Right cardiac atrium (tissue), 5 donors: ENCODE measurements around the gene ARHGDIB. TPM values are rescaled to one million over a fixed set of nuclear protein-coding genes. Genes with fewer than 3 reads are reported as not detected.

Experiments used
- ATAC-seq, 2 donors: fragments of 200-7000 bp; cut with Tn5 transposase; one replicate each; pipeline versions ENCODE4 v1.8.0 to v1.9.1; 2020; ENCODE audit warnings: moderate library complexity in 2 of 2, mild to moderate bottlenecking in 1 of 2
- DNase-seq, 3 donors: peaks; one replicate each; pipeline ENCODE4 v3.0.0-alpha.2; 2020
- H3K27ac ChIP-seq: one replicate; pipeline ENCODE4 v1.5.1; 2013; ENCODE audit warnings: mild to moderate bottlenecking, low read length, control low read depth, moderate library complexity
- H3K27me3 ChIP-seq: one replicate; pipeline ENCODE4 v1.6.1; 2013; ENCODE audit not compliant: control insufficient read depth, insufficient read depth
- H3K4me1 ChIP-seq: one replicate; pipeline ENCODE4 v1.6.1; 2013; ENCODE audit warnings: low read length; ENCODE audit not compliant: control insufficient read depth, insufficient read depth
- H3K4me3 ChIP-seq: one replicate; pipeline ENCODE4 v1.5.1; 2013; ENCODE audit warnings: low read length, control low read depth
- H3K9me3 ChIP-seq: one replicate; pipeline ENCODE4 v1.6.1; 2013; ENCODE audit warnings: low read length; ENCODE audit not compliant: control insufficient read depth
- WGBS: extraction: QIAGEN DNeasy Blood & Tissue Kit; methylation state at CpG from one replicate; pipeline ENCODE4 v1.1.7; 2013; 5-methylcytosine and 5-hydroxymethylcytosine counted together
- intact Hi-C, 4 donors: fragments of 100-400 bp; cut with DNase I; formaldehyde crosslinking; loops; one replicate each; pipeline versions ENCODE4 v1.11.0 to v1.14.0; 2022 to 2023
- polyA plus RNA-seq: library from polyadenylated mRNA; stranded (reverse); fragments of 200-250 nt; gene quantifications from one replicate; pipeline ENCODE4 v1.2.3, GENCODE V29; 2013
- total RNA-seq, 4 donors: library from RNA; stranded (reverse); fragmentation: NEBNext Ultra II Directional; extraction: Animal tissue kit (Norgen Biotek cat#: 25700); gene quantifications; one replicate each; pipeline ENCODE4 v1.2.1, GENCODE V29; 2021
- donor health status: healthy with polysubstance abuse.
- donor health status: DM: no; HTN: yes; CAD: no.
- donor health status: DM: no; HTN: no; CAD: no.
- donor health status: DM: no; HTN: yes; CAD: no; lungs with severe emphysema.
- donor health status: DM: yes; HTN: yes; CAD: no.

The ARHGDIB gene
- total and polyA plus RNA-seq, 5 donors, result 45.6 to 73.5 (median 66.8) TPM

- 56% methylated on average over 9 of the region's 9 CpGs for WGBS
- Histone ChIP-seq H3K27ac (peak overlapping the region; percentile 13), H3K4me1 (peaks cover 9% of the 10 kb centered on the region), H3K27me3 (no peaks in the 10 kb centered on the region), H3K4me3 (no peak overlapping the region), H3K9me3 (no peaks in the 10 kb centered on the region)
- no peak for DNase-seq
- intact Hi-C loops, result loop anchor here in 1 of 4 donors (2.0 kb wide), 1 partner anchor 49 kb away; no protein-coding TSS in a partner anchor
- ATAC-seq, result no peak
These were observed 5.1 kb downstream of the ARHGDIB start for GRCh38 chr12:14956024-14956891.

- intact Hi-C loops, result no loop called here
- Histone ChIP-seq H3K4me3 (no peak overlapping the region), H3K27ac (no peak overlapping the region), H3K27me3 (no peaks in the 10 kb centered on the region), H3K4me1 (peaks cover 9% of the 10 kb centered on the region), H3K9me3 (no peaks in the 10 kb centered on the region)
- no peak for DNase-seq
- WGBS, result 82% methylated on average over 4 of the region's 4 CpGs
- ATAC-seq, result no peak
These were observed 7.1 kb downstream of the ARHGDIB start for GRCh38 chr12:14954269-14954668.

- intact Hi-C loops, result no loop called here
- WGBS, result 80% methylated on average over 1 of the region's 1 CpG
- no peak for DNase-seq
- Histone ChIP-seq H3K4me3 (no peak overlapping the region), H3K27me3 (no peaks in the 10 kb centered on the region), H3K27ac (no peak overlapping the region), H3K4me1 (peaks cover 12% of the 10 kb centered on the region), H3K9me3 (no peaks in the 10 kb centered on the region)
- ATAC-seq, result no peak
These were observed 7.6 kb downstream of the ARHGDIB start for GRCh38 chr12:14953752-14954151.

- Histone ChIP-seq H3K4me3 (no peak overlapping the region), H3K9me3 (no peaks in the 10 kb centered on the region), H3K27me3 (no peaks in the 10 kb centered on the region), H3K27ac (peak overlapping the region; percentile 84), H3K4me1 (peaks cover 10% of the 10 kb centered on the region)
- intact Hi-C loops, result no loop called here
- ATAC-seq (peak; percentile 60 to 85), DNase-seq (no peak)
- 50% methylated on average over 7 of the region's 7 CpGs for WGBS
These were observed 9.0 kb downstream of the ARHGDIB start for GRCh38 chr12:14952299-14952921.

- Histone ChIP-seq H3K4me3 (no peak overlapping the region), H3K27ac (peak overlapping the region; percentile 67), H3K27me3 (no peaks in the 10 kb centered on the region), H3K4me1 (peaks cover 10% of the 10 kb centered on the region), H3K9me3 (no peaks in the 10 kb centered on the region)
- 31% methylated on average over 1 of the region's 1 CpG for WGBS
- intact Hi-C loops, result no loop called here
- ATAC-seq, result no peak
- DNase-seq, result no peak
These were observed 9.6 kb downstream of the ARHGDIB start for GRCh38 chr12:14951851-14952250.

- Histone ChIP-seq H3K9me3 (no peaks in the 10 kb centered on the region), H3K4me3 (no peak overlapping the region), H3K4me1 (peaks cover 10% of the 10 kb centered on the region), H3K27me3 (no peaks in the 10 kb centered on the region), H3K27ac (peak overlapping the region; percentile 5)
- intact Hi-C loops, result no loop called here
- ATAC-seq (peak; percentile 34 to 63), DNase-seq (peak in 2 of 3 donors; percentile 40 to 70)
- WGBS, result 53% methylated on average over 6 of the region's 6 CpGs
These were observed 10.2 kb downstream of the ARHGDIB start for GRCh38 chr12:14950982-14951746.

- no peaks in the 10 kb centered on the region for H3K9me3 ChIP-seq
- peak overlapping the region; percentile 2 for H3K27ac ChIP-seq
- no peak for ATAC-seq
- peaks cover 10% of the 10 kb centered on the region for H3K4me1 ChIP-seq
- H3K27me3 ChIP-seq, result no peaks in the 10 kb centered on the region
- intact Hi-C loops, result no loop called here
- DNase-seq, result no peak
- 64% methylated on average over 4 of the region's 4 CpGs for WGBS
- H3K4me3 ChIP-seq, result no peak overlapping the region
These were observed 11.0 kb downstream of the ARHGDIB start for GRCh38 chr12:14950421-14950820.

- H3K4me1 ChIP-seq, result peaks cover 10% of the 10 kb centered on the region
- DNase-seq, result no peak
- 94% methylated on average over 5 of the region's 5 CpGs for WGBS
These were observed 11.8 kb downstream of the ARHGDIB start for GRCh38 chr12:14949631-14950030.

GRCh38 chr12:14948672-14949071 is 12.7 kb downstream of the ARHGDIB start:
- peaks cover 10% of the 10 kb centered on the region for H3K4me1 ChIP-seq
- no peaks in the 10 kb centered on the region for H3K27me3 ChIP-seq
- ATAC-seq (peak; percentile 93 to 95), DNase-seq (no peak)
- no peaks in the 10 kb centered on the region for H3K9me3 ChIP-seq
- H3K27ac ChIP-seq, result peak overlapping the region; percentile 80
- intact Hi-C loops, result no loop called here
- WGBS, result 11% methylated on average over 3 of the region's 3 CpGs
- no peak overlapping the region for H3K4me3 ChIP-seq

More at GRCh38 chr12:14949631-14950030, 11.8 kb downstream of the ARHGDIB start:
- Histone ChIP-seq H3K27ac (no peak overlapping the region), H3K4me3 (no peak overlapping the region), H3K27me3 (no peaks in the 10 kb centered on the region), H3K9me3 (no peaks in the 10 kb centered on the region)
- no peak for ATAC-seq
- intact Hi-C loops, result no loop called here

- WGBS, result 86% methylated on average over 1 of the region's 1 CpG
- Histone ChIP-seq H3K4me1 (peaks cover 8% of the 10 kb centered on the region), H3K9me3 (no peaks in the 10 kb centered on the region), H3K27me3 (no peaks in the 10 kb centered on the region), H3K27ac (no peak overlapping the region), H3K4me3 (no peak overlapping the region)
- intact Hi-C loops, result no loop called here
- no peak for DNase-seq
- ATAC-seq, result no peak
These were observed 14.5 kb downstream of the ARHGDIB start for GRCh38 chr12:14946861-14947260.

- H3K27me3 ChIP-seq, result no peaks in the 10 kb centered on the region
- no peaks in the 10 kb centered on the region for H3K9me3 ChIP-seq
- no peak for ATAC-seq
- no peak for DNase-seq
- no peak overlapping the region for H3K27ac ChIP-seq
- WGBS, result 79% methylated on average over 2 of the region's 2 CpGs
- no peak overlapping the region for H3K4me3 ChIP-seq
- intact Hi-C loops, result no loop called here
- peaks cover 8% of the 10 kb centered on the region for H3K4me1 ChIP-seq
These were observed 15.2 kb downstream of the ARHGDIB start for GRCh38 chr12:14946162-14946561.
